Activated T-helper 9 cell treated with anti-CD3 and anti-CD28 coated beads, Interleukin-2, amount 50 U/mL, for 16 hours (primary cell): ENCODE data around the gene KIF27.
"Not testable (repeated sequence)": the region's sequence is repeated elsewhere in the genome, so short reads cannot be mapped to it uniquely, and the experiment has no call there.

Experiments used
- DNase-seq: peaks from one replicate; pipeline ENCODE4 v3.0.0-alpha.2; 2020; ENCODE audit warnings: low read depth

KIF27 gene

DNA sequence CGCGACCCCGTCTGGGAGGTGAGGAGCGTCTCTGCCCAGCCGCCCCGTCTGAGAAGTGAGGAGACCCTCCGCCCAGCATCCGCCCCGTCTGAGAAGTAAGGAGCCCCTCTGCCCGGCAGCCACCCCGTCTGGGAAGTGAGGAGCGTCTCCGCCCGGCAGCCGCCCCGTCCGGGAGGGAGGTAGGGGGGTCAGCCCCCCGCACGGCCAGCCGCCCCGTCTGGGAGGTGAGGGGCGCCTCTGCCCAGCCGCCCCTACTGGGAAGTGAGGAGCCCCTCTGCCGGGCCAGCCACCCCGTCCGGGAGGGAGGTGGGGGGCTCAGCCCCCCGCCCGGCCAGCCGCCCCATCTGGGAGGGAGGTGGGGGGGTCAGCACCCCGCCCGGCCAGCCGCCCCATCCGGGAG lies 117.3 kb downstream of the KIF27 start:
- DNase-seq = not testable (repeated sequence)

DNA sequence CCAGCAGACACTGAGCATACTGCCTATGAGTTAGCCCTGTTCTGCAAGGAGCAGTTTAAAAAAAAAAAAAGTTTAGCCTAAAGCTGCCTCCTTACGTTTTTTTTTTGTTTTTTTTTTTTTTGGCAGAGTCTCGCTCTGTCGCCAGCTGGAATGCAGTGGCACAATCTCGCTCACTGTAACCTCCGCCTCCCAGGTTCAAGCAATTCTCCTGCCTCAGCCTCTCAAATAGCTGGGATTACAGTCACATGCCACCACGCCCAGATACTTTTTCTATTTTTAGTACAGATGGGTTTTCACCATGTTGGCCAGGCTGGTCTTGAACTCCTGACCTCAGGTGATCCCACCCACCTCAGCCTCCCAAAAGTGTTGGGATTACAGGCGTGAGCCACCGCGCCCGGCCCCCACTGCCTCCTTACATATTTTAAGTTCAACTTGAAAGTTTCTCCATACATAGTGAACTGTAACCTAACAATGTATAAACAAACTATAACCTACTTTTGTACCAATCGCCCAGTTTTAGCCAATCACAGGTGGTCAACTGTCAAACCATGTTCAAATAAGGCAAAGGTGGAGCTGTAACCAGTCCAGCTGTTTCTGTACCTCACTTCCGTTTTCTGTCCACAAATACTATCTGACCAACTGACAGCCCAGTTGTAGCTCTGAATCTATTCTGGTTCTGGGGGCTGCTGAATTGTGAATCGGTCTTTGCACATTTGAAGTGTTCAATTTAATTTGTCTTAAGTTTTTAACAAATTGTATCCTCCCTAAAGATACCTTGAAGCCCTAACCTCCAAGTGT lies 120.8 kb downstream of the KIF27 start:
- DNase-seq = no peak

DNA sequence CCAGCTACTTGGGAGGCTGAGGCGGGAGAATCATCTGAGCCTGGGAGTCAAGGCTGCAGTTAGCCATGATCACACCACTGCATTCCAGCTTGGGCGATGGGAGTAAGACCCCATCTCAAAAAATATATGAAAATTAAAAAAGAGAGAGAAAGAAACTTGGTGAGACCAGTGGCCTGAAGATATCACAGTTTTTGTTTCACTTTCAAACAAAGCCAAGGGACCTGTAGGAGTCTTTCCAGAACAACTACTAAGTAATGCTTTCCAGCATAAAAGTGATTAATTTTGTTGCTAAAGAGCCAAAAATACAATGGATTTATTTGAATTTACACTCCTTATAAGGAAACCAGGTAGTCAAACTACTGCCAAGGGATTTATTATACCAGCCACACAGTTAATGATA lies 127.2 kb downstream of the KIF27 start:
- DNase-seq = no peak

DNA sequence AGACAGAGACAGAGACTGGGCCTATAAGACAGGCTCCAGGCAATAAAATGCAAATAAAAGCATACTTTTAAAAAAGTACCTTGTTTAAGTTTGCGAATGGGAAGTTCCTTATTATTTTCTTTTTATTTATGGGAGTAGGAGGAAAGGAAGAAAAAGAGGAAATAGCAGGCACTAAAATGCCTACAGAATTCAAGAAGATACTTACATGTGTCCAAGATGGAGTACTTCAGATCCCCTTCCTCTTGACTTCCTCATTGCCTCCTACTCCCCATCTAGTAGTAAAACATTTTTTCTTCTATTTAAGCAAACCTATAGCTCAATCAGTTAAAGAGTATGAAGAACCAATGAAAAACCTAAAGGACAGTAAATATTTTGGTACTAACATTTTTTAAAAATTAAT lies 128.5 kb downstream of the KIF27 start:
- no peak for DNase-seq
